Body of pancreas (tissue), 4 donors: Measurements from ENCODE around the gene MT1B. TPM values are rescaled to one million over a fixed set of nuclear protein-coding genes. Genes with fewer than 3 reads are reported as not detected.

Source experiments
- ATAC-seq: fragments of 150-250 bp; one replicate; pipeline ENCODE4 v1.9.1; 2016
- DNase-seq, 4 donors: peaks; one replicate each; pipeline ENCODE4 v3.0.0-alpha.2; 2019
- H3K27ac ChIP-seq, 4 donors: fragments of 200-600 bp; sonication (generic); 1 replicate in 3 of 4; 2 replicates in 1 of 4; pipeline versions ENCODE4 v1.5.1 to v1.6.1; 2016 to 2019; ENCODE audit warnings: mild to moderate bottlenecking in 1 of 4, mixed read lengths in 1 of 4, moderate library complexity in 1 of 4
- H3K27me3 ChIP-seq, 2 donors: fragments of 200-600 bp; sonication (generic); one replicate each; pipeline ENCODE4 v1.6.0; 2016; ENCODE audit warnings: mild to moderate bottlenecking in 1 of 2
- H3K36me3 ChIP-seq, 2 donors: fragments of 200-600 bp; sonication (generic); replicated peaks in 1 of 2; 2 replicates each; pipeline ENCODE4 v1.5.1; 2016; ENCODE audit warnings: low read depth in 2 of 2; ENCODE audit not compliant: insufficient read depth in 1 of 2
- H3K4me1 ChIP-seq: fragments of 200-600 bp; sonication (generic); one replicate; pipeline ENCODE4 v1.6.0; 2016
- H3K4me3 ChIP-seq, 2 donors: fragments of 200-600 bp; sonication (generic); 1 replicate in 1 of 2; 2 replicates in 1 of 2; pipeline ENCODE4 v1.5.1; 2016 to 2019
- H3K9me3 ChIP-seq, 3 donors: fragments of 200-600 bp; sonication (generic); 1 replicate in 2 of 3; 2 replicates in 1 of 3; pipeline ENCODE4 v1.5.1; 2016
- CTCF ChIP-seq, 7 experiments: fragments of 450-650 bp in 4 of 7; fragments of 200-600 bp in 3 of 7; sonication (generic) in 3 of 7; IDR thresholded peaks; one replicate each; pipeline ENCODE4 v1.5.1; 2016 to 2019; ENCODE audit warnings: antibody characterized with exemption in 7 of 7
- POLR2A ChIP-seq, 3 donors: fragments of 450-650 bp; IDR thresholded peaks; one replicate each; pipeline ENCODE4 v1.6.1; 2016; ENCODE audit warnings: antibody characterized with exemption in 3 of 3, mild to moderate bottlenecking in 2 of 3
- WGBS, 2 donors: methylation state at CpG; one replicate each; pipeline ENCODE4 v1.1.5; 2017; 5-methylcytosine and 5-hydroxymethylcytosine counted together
- intact Hi-C: fragments of 100-400 bp; cut with DNase I; formaldehyde crosslinking; loops from one replicate; pipeline ENCODE4 v1.15.1; 2023
- total RNA-seq, 2 donors: library from RNA; depleted of rRNA; stranded (reverse); fragments of >200 nt; gene quantifications; one replicate each; pipeline ENCODE4 v1.1.0, GENCODE V29; 2016

The MT1B gene
- total RNA-seq, 2 donors from 2014 or later = not detected

- Histone ChIP-seq H3K9me3 (no peaks in the 10 kb centered on the region), H3K27me3 (no peaks in the 10 kb centered on the region), H3K27ac (peak overlapping the region in 1 of 4 donors; percentile 98), H3K4me1 (peaks cover 49% of the 10 kb centered on the region), H3K36me3 (no peaks in the 10 kb centered on the region), H3K4me3 (no peak overlapping the region)
- TF ChIP-seq CTCF (IDR thresholded peaks at IDR 0.05) (no peak), POLR2A (IDR thresholded peaks at IDR 0.05) (no peak)
- intact Hi-C loops = no loop called here
- no peak for ATAC-seq
- DNase-seq = peak in 2 of 4 donors; percentile 18 to 37
- WGBS, 2 donors = 52 to 56% methylated on average over 8 to 9 of the region's 9 CpGs
Measured at GRCh38 chr16:56628486-56629350, 23.0 kb upstream of the MT1B start.

GRCh38 chr16:56629531-56629930 lies 22.2 kb upstream of the MT1B start:
- no peaks in the 10 kb centered on the region for H3K36me3 ChIP-seq
- no peaks in the 10 kb centered on the region for H3K9me3 ChIP-seq
- peak overlapping the region in 1 of 4 donors; percentile 98 for H3K27ac ChIP-seq
- DNase-seq (no peak), ATAC-seq (no peak)
- peaks cover 48% of the 10 kb centered on the region for H3K4me1 ChIP-seq
- TF ChIP-seq CTCF (IDR thresholded peaks at IDR 0.05) = no peak
- no peak for TF ChIP-seq POLR2A (IDR thresholded peaks at IDR 0.05)
- H3K27me3 ChIP-seq = no peaks in the 10 kb centered on the region
- 58 to 68% methylated on average over 3 of the region's 3 CpGs for WGBS, 2 donors
- no peak overlapping the region for H3K4me3 ChIP-seq
- intact Hi-C loops = no loop called here

- Histone ChIP-seq H3K9me3 (no peaks in the 10 kb centered on the region), H3K4me1 (peaks cover 43% of the 10 kb centered on the region), H3K36me3 (no peaks in the 10 kb centered on the region), H3K4me3 (no peak overlapping the region), H3K27me3 (no peaks in the 10 kb centered on the region), H3K27ac (no peak overlapping the region)
- no peak for TF ChIP-seq POLR2A (IDR thresholded peaks at IDR 0.05)
- no peak for TF ChIP-seq CTCF (IDR thresholded peaks at IDR 0.05)
- ATAC-seq (no peak), DNase-seq (no peak)
- WGBS, 2 donors = 58 to 59% methylated on average over 3 of the region's 3 CpGs
- intact Hi-C loops = no loop called here
Measured at GRCh38 chr16:56630134-56630533, 21.6 kb upstream of the MT1B start.

- H3K27me3 ChIP-seq = no peaks in the 10 kb centered on the region
- no peak for TF ChIP-seq CTCF (IDR thresholded peaks at IDR 0.05)
- TF ChIP-seq POLR2A (IDR thresholded peaks at IDR 0.05) = no peak
- no peak overlapping the region for H3K4me3 ChIP-seq
- ATAC-seq (no peak), DNase-seq (no peak)
- H3K36me3 ChIP-seq = no peaks in the 10 kb centered on the region
- H3K27ac ChIP-seq = peak overlapping the region in 1 of 4 donors; percentile 84
- H3K9me3 ChIP-seq = no peaks in the 10 kb centered on the region
- peaks cover 36% of the 10 kb centered on the region for H3K4me1 ChIP-seq
- WGBS, 2 donors = 85 to 93% methylated on average over 10 of the region's 10 CpGs
- intact Hi-C loops = no loop called here
Measured at GRCh38 chr16:56631197-56631596, 20.5 kb upstream of the MT1B start.

GRCh38 chr16:56631832-56632155 lies 19.9 kb upstream of the MT1B start:
- Histone ChIP-seq H3K9me3 (no peaks in the 10 kb centered on the region), H3K4me1 (peaks cover 30% of the 10 kb centered on the region), H3K4me3 (peak overlapping the region; percentile 23 to 54), H3K27ac (peak overlapping the region; percentile 71 to 89 (median 82)), H3K36me3 (no peaks in the 10 kb centered on the region), H3K27me3 (no peaks in the 10 kb centered on the region)
- intact Hi-C loops = no loop called here
- WGBS, 2 donors = 21 to 22% methylated on average over 14 of the region's 14 CpGs
- no peak for TF ChIP-seq CTCF (IDR thresholded peaks at IDR 0.05)
- TF ChIP-seq POLR2A (IDR thresholded peaks at IDR 0.05) = no peak
- no peak for ATAC-seq
- no peak for DNase-seq
